GM12878 (cell line): ENCODE measurements around the gene MAPT. TPM values are rescaled to one million over a fixed set of nuclear protein-coding genes. Genes with fewer than 3 reads are reported as not detected.

Source experiments
- ATAC-seq: fragments of 200-7000 bp; cut with Tn5 transposase; 3 replicates; pipeline ENCODE4 v1.9.1; 2020; ENCODE audit warnings: mild to moderate bottlenecking, moderate library complexity
- BruUV-seq: library from RNA; stranded (reverse); fragments of 400-500 nt; replicated peaks from 2 replicates; lab custom pipeline; 2021; lab: Mats Ljungman, UMichigan
- CTCF ChIA-PET: fragments of 300-600 bp; sonication (Branson Sonifier 250); formaldehyde crosslinking; extraction: SDS; loops from one replicate; lab custom pipeline; 2021; ENCODE audit warnings: inconsistent platforms; lab: Yijun Ruan, JAX
- POLR2A ChIA-PET: fragments of 350-600 bp; formaldehyde crosslinking; extraction: SDS; loops from one replicate; lab custom pipeline; 2021; ENCODE audit warnings: inconsistent platforms; lab: Charles Lee
- RAD21 ChIA-PET: fragments of 300-600 bp; sonication (Branson Sonifier 250); formaldehyde crosslinking; loops from one replicate; lab custom pipeline; 2023; ENCODE audit warnings: antibody characterized with exemption; ENCODE audit not compliant: unreplicated experiment; lab: Charles Lee
- SMC1A ChIA-PET: fragments of 300-600 bp; sonication (Branson Sonifier 250); formaldehyde crosslinking; loops from one replicate; lab custom pipeline; 2023; ENCODE audit not compliant: unreplicated experiment, uncharacterized antibody; lab: Charles Lee
- DNase-seq: peaks from one replicate; pipeline ENCODE4 v3.0.0-alpha.2; 2011; ENCODE audit warnings: low read depth, low spot score
- FAIRE-seq: peaks from 3 replicates; lab custom pipeline; 2011; peaks lifted over from hg19 to GRCh38; lab: Jason Lieb, UNC
- H2AFZ ChIP-seq: 2 replicates; pipeline ENCODE4 v1.6.0; 2011; ENCODE audit warnings: low read depth, low read length, control low read depth; ENCODE audit not compliant: control insufficient read depth
- H3K27ac ChIP-seq: 2 replicates; pipeline ENCODE4 v1.5.1; 2011; ENCODE audit warnings: control low read depth; ENCODE audit not compliant: control insufficient read depth, insufficient read depth
- H3K27me3 ChIP-seq, 2 experiments: replicated peaks in 1 of 2; 2 replicates each; pipeline versions ENCODE4 v1.6.0 to v1.6.1; 2011; ENCODE audit warnings: low read length in 1 of 2; ENCODE audit not compliant: control insufficient read depth in 2 of 2, insufficient read depth in 2 of 2
- H3K36me3 ChIP-seq, 2 experiments: 2 replicates each; pipeline ENCODE4 v1.5.1; 2011; ENCODE audit warnings: low read length in 1 of 2; ENCODE audit not compliant: control insufficient read depth in 2 of 2, insufficient read depth in 2 of 2
- H3K4me1 ChIP-seq: 2 replicates; pipeline ENCODE4 v1.6.1; 2011; ENCODE audit warnings: mild to moderate bottlenecking, low read length, moderate library complexity, mixed read lengths; ENCODE audit not compliant: control insufficient read depth, insufficient read depth
- H3K4me2 ChIP-seq: 2 replicates; pipeline ENCODE4 v1.6.0; 2011; ENCODE audit warnings: control low read depth; ENCODE audit not compliant: control insufficient read depth, insufficient read depth
- H3K4me3 ChIP-seq: fragments of 200-600 bp; sonication (generic); 2 replicates; pipeline ENCODE4 v1.5.1; 2016
- H3K79me2 ChIP-seq: 2 replicates; pipeline ENCODE4 v1.6.0; 2011; ENCODE audit warnings: low read length; ENCODE audit not compliant: control insufficient read depth, insufficient read depth
- H3K9ac ChIP-seq: 2 replicates; pipeline ENCODE4 v1.8.0; 2011; ENCODE audit warnings: low read length, control low read depth, mixed read lengths; ENCODE audit not compliant: control insufficient read depth, insufficient read depth
- H3K9me3 ChIP-seq: replicated peaks from 3 replicates; pipeline ENCODE4 v1.5.1; 2011; ENCODE audit warnings: mild to moderate bottlenecking, low read length; ENCODE audit not compliant: control insufficient read depth, insufficient read depth
- H4K20me1 ChIP-seq: 2 replicates; pipeline ENCODE4 v1.6.0; 2011; ENCODE audit not compliant: control insufficient read depth, insufficient read depth
- CHD1 ChIP-seq: IDR thresholded peaks from 2 replicates; pipeline ENCODE4 v1.6.1; 2012; ENCODE audit warnings: low read depth, low read length, improper control_type of control experiment
- CHD4 ChIP-seq: fragments of 200-600 bp; sonication (generic); IDR thresholded peaks from 2 replicates; pipeline ENCODE4 v1.6.1; 2016; ENCODE audit warnings: mild to moderate bottlenecking
- CTCF ChIP-seq, 3 experiments: IDR thresholded peaks in 2 of 3; conservative IDR thresholded peaks in 1 of 3; 2 replicates each; pipeline ENCODE4 v1.5.1; 2011; ENCODE audit warnings: low read depth in 3 of 3, low read length in 3 of 3, mild to moderate bottlenecking in 3 of 3, control low read depth in 2 of 3, moderate library complexity in 2 of 3, inconsistent platforms in 1 of 3, mixed read lengths in 1 of 3; ENCODE audit not compliant: control insufficient read depth in 2 of 3, insufficient read depth in 1 of 3; ENCODE audit errors: extremely low read depth in 1 of 3
- ELK1 ChIP-seq: IDR thresholded peaks from 2 replicates; pipeline ENCODE4 v1.6.1; 2012; ENCODE audit warnings: low read depth, low read length, improper control_type of control experiment
- FOXM1 ChIP-seq: IDR thresholded peaks from 2 replicates; pipeline ENCODE4 v1.6.1; 2012; ENCODE audit warnings: low read depth, mild to moderate bottlenecking, inconsistent platforms, low read length, moderate library complexity
- GABPA ChIP-seq: IDR thresholded peaks from 2 replicates; pipeline ENCODE4 v1.6.1; 2014; ENCODE audit warnings: antibody characterized with exemption, low read depth, mild to moderate bottlenecking, inconsistent platforms
- IKZF2 ChIP-seq, 2 experiments: fragments of 450-650 bp; IDR thresholded peaks; 2 replicates each; pipeline ENCODE4 v1.6.1; 2017; ENCODE audit warnings: mild to moderate bottlenecking in 2 of 2, moderate library complexity in 2 of 2
- JUNB ChIP-seq: IDR thresholded peaks from 2 replicates; pipeline ENCODE4 v1.6.1; 2016; ENCODE audit warnings: antibody characterized with exemption, mild to moderate bottlenecking
- MYC ChIP-seq: IDR thresholded peaks from 2 replicates; pipeline ENCODE4 v1.6.1; 2011; ENCODE audit warnings: mild to moderate bottlenecking, low read length, moderate library complexity, inconsistent platforms; ENCODE audit not compliant: insufficient read depth, insufficient replicate concordance, insufficient read length, severe bottlenecking
- NKRF ChIP-seq: fragments of 450-650 bp; conservative IDR thresholded peaks from 2 replicates; pipeline ENCODE4 v1.6.1; 2017; ENCODE audit warnings: mild to moderate bottlenecking, moderate library complexity
- NR2C2 ChIP-seq: IDR thresholded peaks from 2 replicates; pipeline ENCODE4 v1.6.1; 2011; ENCODE audit warnings: borderline replicate concordance, low read depth; ENCODE audit not compliant: control insufficient read depth, insufficient read length
- RFX5 ChIP-seq: IDR thresholded peaks from 2 replicates; pipeline ENCODE4 v1.6.1; 2011; ENCODE audit warnings: low read depth, low read length, improper control_type of control experiment
- ZBED1 ChIP-seq: IDR thresholded peaks from 2 replicates; pipeline ENCODE4 v1.6.1; 2016; ENCODE audit warnings: borderline replicate concordance
- ZNF24 ChIP-seq: fragments of 450-650 bp; IDR thresholded peaks from 2 replicates; pipeline ENCODE4 v1.6.1; 2017; ENCODE audit warnings: antibody characterized with exemption, mild to moderate bottlenecking
- ZNF687 ChIP-seq: fragments of 450-650 bp; IDR thresholded peaks from 2 replicates; pipeline ENCODE4 v1.6.1; 2017; ENCODE audit warnings: mild to moderate bottlenecking, moderate library complexity
- ZSCAN29 ChIP-seq: fragments of 450-650 bp; IDR thresholded peaks from 2 replicates; pipeline ENCODE4 v1.6.1; 2017; ENCODE audit warnings: mild to moderate bottlenecking, moderate library complexity
- WGBS: methylation state at CpG from one replicate; pipeline ENCODE4 v1.1.6; 2016; ENCODE audit warnings: low lambda C conversion rate; ENCODE audit not compliant: insufficient replicate concordance, insufficient coverage; ENCODE audit errors: missing lambda C conversion rate; 5-methylcytosine and 5-hydroxymethylcytosine counted together
- in situ Hi-C: fragments of 300-500 bp; cut with MboI; formaldehyde crosslinking; loops from 9 replicates; pipeline ENCODE4 v1.14.3; 2018; ENCODE audit warnings: mixed read lengths
- intact Hi-C: fragments of 100-400 bp; cut with micrococcal nuclease; formaldehyde crosslinking; loops from one replicate; pipeline ENCODE4 v1.14.2; 2022; ENCODE audit not compliant: unreplicated experiment
- polyA plus RNA-seq, 11 experiments: library from polyadenylated mRNA; depleted of rRNA in 4 of 11; unstranded in 6 of 11; stranded (reverse) in 5 of 11; fragments of >200 nt; fragmentation: Nextera tagmentation in 4 of 11; fragmentation: Illumina TruSeq in 1 of 11; extraction: Ambion mirVana in 4 of 11; extraction: Trizol in 1 of 11; gene quantifications; 1 replicate in 1 of 11; 2 replicates in 10 of 11; pipeline versions ENCODE4 v1.2.1 to v1.2.3, GENCODE V29; 2011 to 2016; ENCODE audit warnings: inconsistent platforms in 2 of 11, missing spikeins in 2 of 11, low read depth in 1 of 11
- total RNA-seq, 4 experiments: library from RNA; depleted of rRNA in 3 of 4; stranded (reverse); fragments of >200 nt in 3 of 4; fragmentation: Illumina TruSeq in 1 of 4; extraction: Trizol in 1 of 4; gene quantifications; 2 replicates each; pipeline versions ENCODE4 v1.2.1 to v1.2.3, GENCODE V29; 2013 to 2021

Gene MAPT
- total and polyA plus RNA-seq, 10 of the 15 experiments (the other 5 are each of a cell fraction or from before 2014, with no cell fraction given): under 0.01 to 0.05 (median 0.03) TPM; not detected in 7

DNA sequence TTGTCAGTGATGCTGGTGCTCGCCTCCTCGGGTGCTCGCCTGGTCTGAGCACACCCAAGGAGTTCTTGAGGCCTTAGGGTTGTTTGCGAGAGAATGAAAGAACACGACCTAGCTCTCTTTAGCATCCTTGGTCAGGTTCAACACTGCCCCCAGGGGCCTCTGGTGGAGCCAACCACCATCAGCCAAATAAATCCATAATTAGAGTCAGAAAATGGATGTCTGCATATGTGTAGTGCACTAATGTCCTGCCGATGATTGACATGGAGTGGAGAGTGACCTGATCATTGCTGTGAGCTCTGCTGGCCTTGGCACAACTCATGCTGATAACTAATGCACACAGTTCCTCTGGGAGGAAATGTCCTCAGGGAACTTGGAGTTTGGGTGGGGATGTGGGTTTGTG, 96.5 kb downstream of the MAPT start:
- Histone ChIP-seq H3K4me3 (no peak overlapping the region), H4K20me1 (no peaks in the 10 kb centered on the region), H3K27me3 (no peaks in the 10 kb centered on the region), H3K4me1 (no peaks in the 10 kb centered on the region), H3K36me3 (no peaks in the 10 kb centered on the region), H3K79me2 (no peaks in the 10 kb centered on the region), H3K27ac (no peak overlapping the region), H3K9ac (no peak overlapping the region), H3K4me2 (no peak overlapping the region), H3K9me3 (no peaks in the 10 kb centered on the region), H2AFZ (no peak overlapping the region)
- CTCF ChIA-PET: interaction anchor here (1.2 to 1.7 kb wide), 2 partner anchors 11 to 15 kb away, joined by 3 to 6 read pairs; no protein-coding TSS in a partner anchor
- SMC1A ChIA-PET: interaction anchor here (0.9 to 1.7 kb wide), 2 partner anchors 10 to 18 kb away, joined by 3 to 4 read pairs; no protein-coding TSS in a partner anchor
- ATAC-seq: peak; percentile 37; the same call in 2 of the 3 replicates
- RAD21 ChIA-PET: interaction anchor here (1.2 kb wide), 1 partner anchor 17 kb away, joined by 3 read pairs; no protein-coding TSS in a partner anchor
- POLR2A ChIA-PET: no interaction called here
- 63% methylated on average over 6 of the region's 6 CpGs for WGBS
- FAIRE-seq: no peak
- BruUV-seq: no TSS peak
- no peak for DNase-seq
- in situ Hi-C loops (no loop called here), intact Hi-C loops (no loop called here)
- TF ChIP-seq JUNB: no peak
- TF ChIP-seq FOXM1: no peak
- TF ChIP-seq ZNF687: no peak
- TF ChIP-seq IKZF2 (IDR thresholded peaks at IDR 0.05): no peak
- TF ChIP-seq CTCF (IDR thresholded peaks at IDR 0.05 in 2 of 3, conservative IDR thresholded peaks at IDR 0.05 in 1 of 3; ENCODE audit: control insufficient read depth in 2 of 3, extremely low read depth in 1 of 3, insufficient read depth in 1 of 3, low read depth in 3 of 3, low read length in 3 of 3): no peak
- no peak for TF ChIP-seq ZNF24
- no peak for TF ChIP-seq ELK1
- TF ChIP-seq GABPA: no peak
- TF ChIP-seq MYC: no peak
- no peak for TF ChIP-seq NR2C2
- no peak for TF ChIP-seq RFX5
- TF ChIP-seq CHD1: no peak
- no peak for TF ChIP-seq ZBED1
- TF ChIP-seq CHD4: no peak
- TF ChIP-seq ZSCAN29: no peak
- TF ChIP-seq NKRF: no peak
